Stimulated activated memory B cell treated with anti-CD40 and anti-IgM and Interleukin-4, amounts not matched to agents 10 μg/mL and 1 μg/mL and 100 μg/mL, for 72 hours (primary cell): ENCODE data around the gene PAGE4.

ENCODE experiments used
- ATAC-seq: fragments of 150-1000 bp; cut with Tn5 transposase; 2 replicates; pipeline ENCODE4 v1.10.0; 2021
- H3K27ac Mint-ChIP-seq: one replicate; pipeline ENCODE4 v1.8.0; 2022; ENCODE audit warnings: mild to moderate bottlenecking, mixed read lengths
- H3K27me3 Mint-ChIP-seq: one replicate; pipeline ENCODE4 v1.8.0; 2022; ENCODE audit warnings: mixed read lengths
- H3K36me3 Mint-ChIP-seq: one replicate; pipeline ENCODE4 v1.8.0; 2022; ENCODE audit warnings: mixed read lengths
- H3K4me1 Mint-ChIP-seq: one replicate; pipeline ENCODE4 v1.8.0; 2022; ENCODE audit warnings: mixed read lengths
- H3K4me3 Mint-ChIP-seq: one replicate; pipeline ENCODE4 v1.8.0; 2022; ENCODE audit warnings: mild to moderate bottlenecking, moderate library complexity, mixed read lengths
- H3K9me3 Mint-ChIP-seq: one replicate; pipeline ENCODE4 v1.8.0; 2022; ENCODE audit warnings: mixed read lengths

The PAGE4 gene, protein sequence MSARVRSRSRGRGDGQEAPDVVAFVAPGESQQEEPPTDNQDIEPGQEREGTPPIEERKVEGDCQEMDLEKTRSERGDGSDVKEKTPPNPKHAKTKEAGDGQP

GRCh38 chrX:49829016-49829415, at the start of gene PAGE4:
Gene PAGE4 (plus strand): TSS chrX:49829303. CDS start chrX:49830429, 1,126 bp downstream.
- no peak for ATAC-seq
- Mint-ChIP-seq H3K27ac (no peak within 1 kb of the TSS), H3K4me3 (no peak within 1 kb of the TSS), H3K27me3 (peaks cover 20% of the 10 kb centered on the region), H3K9me3 (no peaks in the 10 kb centered on the region), H3K4me1 (no peaks in the 10 kb centered on the region), H3K36me3 (no peaks in the 10 kb centered on the region)

DNA sequence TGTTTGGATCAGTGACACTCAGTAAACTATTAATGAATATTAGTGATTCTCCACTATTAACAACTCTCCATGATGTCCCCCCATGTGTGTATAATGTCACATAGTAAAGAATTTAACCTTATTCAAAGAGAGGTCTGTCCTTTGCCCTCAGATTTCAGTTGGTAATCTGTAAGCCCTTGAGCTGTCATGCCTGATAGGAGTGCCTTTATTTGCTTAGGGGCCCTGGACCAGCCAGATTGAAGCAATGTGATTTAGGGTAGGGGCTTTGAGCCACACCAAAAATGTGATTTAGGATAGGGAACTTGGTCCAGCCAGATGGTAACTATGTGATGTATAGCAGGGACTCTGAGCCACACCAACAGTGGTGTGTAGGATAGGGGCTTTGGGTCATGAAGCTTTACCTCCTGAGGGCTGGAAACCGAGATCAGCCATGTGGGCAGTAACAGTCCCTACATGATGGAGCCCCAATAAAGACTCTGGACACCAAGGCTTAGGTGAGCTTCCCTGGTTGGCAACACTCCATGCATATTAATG, 44.3 kb upstream of the PAGE4 start:
- H3K27ac Mint-ChIP-seq, result no peak overlapping the region
- H3K4me3 Mint-ChIP-seq, result no peak overlapping the region
- H3K36me3 Mint-ChIP-seq, result no peaks in the 10 kb centered on the region
- no peaks in the 10 kb centered on the region for H3K9me3 Mint-ChIP-seq
- no peaks in the 10 kb centered on the region for H3K27me3 Mint-ChIP-seq
- ATAC-seq, result no peak
- no peaks in the 10 kb centered on the region for H3K4me1 Mint-ChIP-seq

DNA sequence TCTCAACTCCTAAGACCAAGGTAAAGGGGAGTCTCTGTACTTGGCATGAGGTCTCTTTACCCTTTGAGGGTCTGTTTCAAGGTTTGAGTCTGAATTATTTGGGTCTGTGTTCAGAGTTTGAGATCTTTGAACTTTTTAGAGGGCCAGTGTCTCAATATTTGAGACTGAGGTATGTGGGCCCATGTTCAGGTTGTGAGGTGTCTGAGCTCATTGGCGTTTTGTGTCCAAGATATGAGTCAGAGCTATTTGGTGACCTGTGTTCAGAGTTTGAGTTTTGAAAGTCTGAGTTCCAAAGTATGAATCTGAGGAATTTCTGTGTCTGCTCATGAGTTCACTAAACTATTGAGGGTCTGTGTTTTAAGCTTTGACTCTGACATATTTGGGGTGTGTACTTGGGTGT, 36.7 kb upstream of the PAGE4 start:
- H3K27me3 Mint-ChIP-seq, result no peaks in the 10 kb centered on the region
- no peaks in the 10 kb centered on the region for H3K9me3 Mint-ChIP-seq
- no peaks in the 10 kb centered on the region for H3K4me1 Mint-ChIP-seq
- no peak overlapping the region for H3K27ac Mint-ChIP-seq
- no peaks in the 10 kb centered on the region for H3K36me3 Mint-ChIP-seq
- ATAC-seq, result no peak
- H3K4me3 Mint-ChIP-seq, result no peak overlapping the region

- H3K4me1 Mint-ChIP-seq, result no peaks in the 10 kb centered on the region
- H3K4me3 Mint-ChIP-seq, result no peak overlapping the region
- ATAC-seq, result no peak
- H3K36me3 Mint-ChIP-seq, result no peaks in the 10 kb centered on the region
- H3K9me3 Mint-ChIP-seq, result no peaks in the 10 kb centered on the region
- no peaks in the 10 kb centered on the region for H3K27me3 Mint-ChIP-seq
- no peak overlapping the region for H3K27ac Mint-ChIP-seq
These were observed 35.4 kb upstream of the PAGE4 start for GRCh38 chrX:49793686-49794085.

DNA sequence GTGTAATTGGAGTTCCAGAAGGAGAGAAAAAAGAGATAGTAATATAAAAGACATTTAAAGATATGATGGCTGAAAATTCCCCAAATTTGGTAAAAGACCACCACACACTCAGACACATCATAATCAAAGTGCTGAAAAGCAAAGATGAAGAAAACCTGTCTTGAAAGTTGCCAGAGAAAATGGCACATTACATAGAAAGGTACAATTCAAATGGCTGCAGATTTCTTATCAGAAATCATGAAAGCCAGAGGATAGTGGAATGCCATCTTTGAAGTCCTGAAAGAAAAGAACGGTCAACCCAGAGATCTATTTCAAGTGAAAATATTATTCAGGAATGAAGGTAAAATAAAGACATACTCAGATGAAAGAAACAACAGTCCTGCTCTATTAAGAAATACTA, 29.3 kb upstream of the PAGE4 start:
- ATAC-seq, result no peak
- no peaks in the 10 kb centered on the region for H3K9me3 Mint-ChIP-seq
- H3K27me3 Mint-ChIP-seq, result no peaks in the 10 kb centered on the region
- no peaks in the 10 kb centered on the region for H3K36me3 Mint-ChIP-seq
- H3K4me3 Mint-ChIP-seq, result no peak overlapping the region
- no peaks in the 10 kb centered on the region for H3K4me1 Mint-ChIP-seq
- H3K27ac Mint-ChIP-seq, result no peak overlapping the region

DNA sequence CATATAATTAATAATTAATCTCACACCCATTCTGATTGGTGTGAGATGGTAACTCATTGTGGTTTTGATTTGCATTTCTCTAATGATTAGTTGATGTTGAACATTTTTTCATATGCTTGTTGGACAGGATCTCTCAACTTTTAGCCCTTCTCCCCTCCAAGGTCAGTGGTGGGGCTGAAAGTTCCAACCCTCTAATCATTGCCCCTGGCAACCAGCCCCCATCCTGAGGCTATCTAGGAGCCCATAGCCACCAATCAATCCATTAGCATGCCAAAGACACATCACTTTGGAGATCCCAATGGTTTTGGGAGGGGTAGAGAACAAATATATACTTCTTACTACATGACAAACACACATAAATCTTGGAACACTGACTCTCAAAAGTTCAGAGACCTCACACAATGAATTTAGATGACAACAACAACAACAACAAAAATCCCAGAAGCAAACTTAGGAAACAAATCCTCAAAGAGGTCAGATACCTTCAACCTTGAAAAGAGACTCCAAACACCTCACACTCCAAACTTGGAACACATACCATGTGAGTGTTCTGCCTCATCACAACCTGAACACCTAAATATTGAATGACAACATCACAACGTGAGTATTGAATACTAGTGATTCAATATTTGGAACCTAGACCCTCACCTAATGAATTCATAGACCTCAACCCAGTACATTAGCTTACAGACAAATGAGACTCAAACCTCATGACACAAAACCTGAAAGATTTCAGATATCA, 19.0 kb upstream of the PAGE4 start:
- Mint-ChIP-seq H3K4me3 (no peak overlapping the region), H3K27me3 (no peaks in the 10 kb centered on the region), H3K27ac (no peak overlapping the region), H3K9me3 (peaks cover 10% of the 10 kb centered on the region), H3K36me3 (no peaks in the 10 kb centered on the region), H3K4me1 (no peaks in the 10 kb centered on the region)
- no peak for ATAC-seq

DNA sequence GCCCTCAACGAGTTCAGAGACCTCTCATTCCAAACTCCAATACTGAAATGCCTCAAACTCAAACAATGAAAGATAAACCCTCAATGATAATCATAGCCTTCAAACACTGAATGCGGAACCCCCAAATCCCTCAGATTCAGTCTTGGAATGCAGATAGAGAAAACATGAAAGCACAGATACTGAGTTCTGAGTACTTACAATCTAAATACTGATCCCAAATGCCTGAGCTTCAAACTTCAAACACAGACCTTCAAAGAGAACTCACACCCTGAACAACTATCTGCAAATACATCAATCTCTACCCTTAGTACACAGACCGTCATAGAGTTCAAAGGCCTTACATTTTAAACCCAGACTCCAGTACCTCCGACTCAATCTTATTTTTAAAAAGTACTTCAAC, 16.9 kb upstream of the PAGE4 start:
- Mint-ChIP-seq H3K9me3 (peaks cover 5% of the 10 kb centered on the region), H3K4me3 (no peak overlapping the region)

GRCh38 chrX:49816435-49816834, 12.7 kb upstream of the PAGE4 start:
- H3K9me3 Mint-ChIP-seq, result no peaks in the 10 kb centered on the region
- no peaks in the 10 kb centered on the region for H3K27me3 Mint-ChIP-seq
- H3K4me1 Mint-ChIP-seq, result no peaks in the 10 kb centered on the region
- ATAC-seq, result no peak
- no peak overlapping the region for H3K27ac Mint-ChIP-seq
- H3K4me3 Mint-ChIP-seq, result no peak overlapping the region
- no peaks in the 10 kb centered on the region for H3K36me3 Mint-ChIP-seq

More for the DNA sequence above, 16.9 kb upstream of the PAGE4 start:
- no peak overlapping the region for H3K27ac Mint-ChIP-seq
- ATAC-seq, result no peak
- H3K4me1 Mint-ChIP-seq, result no peaks in the 10 kb centered on the region
- no peaks in the 10 kb centered on the region for H3K27me3 Mint-ChIP-seq
- no peaks in the 10 kb centered on the region for H3K36me3 Mint-ChIP-seq

GRCh38 chrX:49838374-49838773, 9.3 kb downstream of the PAGE4 start:
- no peaks in the 10 kb centered on the region for H3K27me3 Mint-ChIP-seq
- no peaks in the 10 kb centered on the region for H3K9me3 Mint-ChIP-seq
- H3K36me3 Mint-ChIP-seq, result no peaks in the 10 kb centered on the region
- no peak overlapping the region for H3K27ac Mint-ChIP-seq
- ATAC-seq, result no peak
- no peak overlapping the region for H3K4me3 Mint-ChIP-seq
- H3K4me1 Mint-ChIP-seq, result no peaks in the 10 kb centered on the region

- H3K9me3 Mint-ChIP-seq, result no peaks in the 10 kb centered on the region
- no peak overlapping the region for H3K4me3 Mint-ChIP-seq
- H3K27ac Mint-ChIP-seq, result no peak overlapping the region
These were observed 11.6 kb downstream of the PAGE4 start for GRCh38 chrX:49840679-49841078.

DNA sequence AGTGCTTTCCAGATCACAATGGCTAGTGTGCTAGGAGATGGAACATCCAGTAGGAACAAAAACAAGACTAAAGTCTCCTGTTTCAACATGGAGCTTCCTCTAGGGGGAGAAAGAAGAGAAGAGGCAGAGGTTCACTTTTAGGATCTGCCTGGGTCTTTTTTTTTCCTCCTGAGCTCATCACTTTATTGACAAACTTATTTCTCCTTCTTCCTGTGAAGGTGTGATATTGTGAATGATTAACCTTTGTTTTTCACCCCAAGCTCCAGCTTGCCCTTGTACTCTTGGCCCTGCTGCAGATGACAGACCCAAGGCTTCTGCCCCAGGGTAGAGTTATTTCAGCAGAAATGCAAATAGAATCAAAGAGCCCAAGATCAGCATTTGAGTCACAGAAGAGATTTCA, 13.5 kb downstream of the PAGE4 start:
- Mint-ChIP-seq H3K9me3 (no peaks in the 10 kb centered on the region), H3K4me1 (no peaks in the 10 kb centered on the region), H3K36me3 (no peaks in the 10 kb centered on the region), H3K27ac (no peak overlapping the region), H3K4me3 (no peak overlapping the region), H3K27me3 (no peaks in the 10 kb centered on the region)
- no peak for ATAC-seq

More at GRCh38 chrX:49840679-49841078, 11.6 kb downstream of the PAGE4 start:
- ATAC-seq, result no peak
- H3K36me3 Mint-ChIP-seq, result no peaks in the 10 kb centered on the region
- H3K27me3 Mint-ChIP-seq, result no peaks in the 10 kb centered on the region
- no peaks in the 10 kb centered on the region for H3K4me1 Mint-ChIP-seq

DNA sequence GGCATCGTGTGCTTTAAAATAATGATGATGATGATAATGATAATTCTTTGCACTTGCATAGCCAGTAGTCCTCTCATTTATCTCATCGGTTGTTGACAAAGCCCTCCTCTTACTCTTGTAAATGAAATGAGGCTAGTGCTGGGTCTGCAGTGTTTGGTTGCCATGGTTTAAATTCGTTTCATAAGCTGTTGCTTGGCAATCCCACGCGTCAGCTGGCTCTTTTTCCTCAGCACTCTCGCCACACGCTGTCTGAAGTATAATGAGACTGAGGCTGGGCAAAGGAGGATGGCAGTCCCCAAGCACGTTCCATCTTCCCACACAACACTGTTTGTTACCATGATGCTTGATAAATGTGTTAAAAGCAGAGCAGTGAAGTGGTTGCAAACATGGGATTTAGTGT, 15.5 kb downstream of the PAGE4 start:
- Mint-ChIP-seq H3K9me3 (no peaks in the 10 kb centered on the region), H3K27ac (no peak overlapping the region), H3K4me3 (no peak overlapping the region), H3K36me3 (no peaks in the 10 kb centered on the region), H3K4me1 (peaks cover 5% of the 10 kb centered on the region), H3K27me3 (no peaks in the 10 kb centered on the region)
- no peak for ATAC-seq

- ATAC-seq, result no peak
- no peaks in the 10 kb centered on the region for H3K27me3 Mint-ChIP-seq
- H3K9me3 Mint-ChIP-seq, result no peaks in the 10 kb centered on the region
- no peaks in the 10 kb centered on the region for H3K36me3 Mint-ChIP-seq
- peaks cover 8% of the 10 kb centered on the region for H3K4me1 Mint-ChIP-seq
- no peak overlapping the region for H3K27ac Mint-ChIP-seq
- H3K4me3 Mint-ChIP-seq, result no peak overlapping the region
These were observed 16.7 kb downstream of the PAGE4 start for GRCh38 chrX:49845701-49846403.

GRCh38 chrX:49846522-49846921, 17.4 kb downstream of the PAGE4 start:
- no peak for ATAC-seq
- Mint-ChIP-seq H3K27ac (no peak overlapping the region), H3K27me3 (no peaks in the 10 kb centered on the region), H3K9me3 (no peaks in the 10 kb centered on the region), H3K36me3 (no peaks in the 10 kb centered on the region), H3K4me3 (no peak overlapping the region), H3K4me1 (peaks cover 8% of the 10 kb centered on the region)

GRCh38 chrX:49848275-49848674, 19.2 kb downstream of the PAGE4 start:
- no peaks in the 10 kb centered on the region for H3K9me3 Mint-ChIP-seq
- H3K4me3 Mint-ChIP-seq, result no peak overlapping the region
- H3K36me3 Mint-ChIP-seq, result no peaks in the 10 kb centered on the region
- no peak for ATAC-seq
- no peak overlapping the region for H3K27ac Mint-ChIP-seq
- H3K27me3 Mint-ChIP-seq, result no peaks in the 10 kb centered on the region
- peaks cover 8% of the 10 kb centered on the region for H3K4me1 Mint-ChIP-seq

GRCh38 chrX:49850028-49850427, 20.9 kb downstream of the PAGE4 start:
- H3K27me3 Mint-ChIP-seq, result no peaks in the 10 kb centered on the region
- H3K27ac Mint-ChIP-seq, result no peak overlapping the region
- no peak for ATAC-seq
- peaks cover 8% of the 10 kb centered on the region for H3K4me1 Mint-ChIP-seq
- peaks cover 2% of the 10 kb centered on the region for H3K9me3 Mint-ChIP-seq
- no peaks in the 10 kb centered on the region for H3K36me3 Mint-ChIP-seq
- no peak overlapping the region for H3K4me3 Mint-ChIP-seq
